ENCODE measurements around the gene MT1X.

Gene MT1X

DNA sequence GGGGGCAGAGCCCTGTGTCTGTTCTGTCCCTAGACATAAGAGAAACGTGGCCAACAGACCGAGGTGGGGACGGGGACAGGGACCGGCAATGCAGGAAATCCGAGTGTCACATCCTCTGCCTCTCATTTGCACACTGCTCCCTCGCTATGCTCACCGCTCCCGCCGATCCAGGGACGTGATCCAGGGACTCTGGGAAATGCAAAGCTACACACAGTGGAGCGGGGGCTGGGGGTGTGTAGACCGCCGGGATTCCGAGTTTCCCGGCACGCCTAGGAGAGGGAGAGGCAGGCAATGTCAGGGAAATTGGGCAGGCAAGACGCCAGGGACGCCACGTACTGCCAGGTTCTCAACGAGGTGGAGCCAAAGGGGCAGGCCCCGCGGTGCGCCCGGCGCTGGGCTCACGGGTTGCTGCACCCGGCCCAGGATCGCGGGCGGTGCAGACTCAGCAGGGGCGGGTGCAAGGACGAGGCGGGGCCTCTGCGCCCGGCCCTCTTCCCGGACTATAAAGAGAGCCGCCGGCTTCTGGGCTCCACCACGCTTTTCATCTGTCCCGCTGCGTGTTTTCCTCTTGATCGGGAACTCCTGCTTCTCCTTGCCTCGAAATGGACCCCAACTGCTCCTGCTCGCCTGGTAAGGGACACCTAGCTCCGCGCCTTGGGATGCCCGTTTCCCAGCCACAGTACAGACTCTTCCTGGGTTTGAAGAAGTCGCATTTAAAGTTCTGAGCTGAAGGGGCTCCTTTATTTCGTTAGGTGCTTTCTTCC is at the start of gene MT1X:
Gene MT1X, plus strand, starts transcription at position 532 of the 764 bp plus-strand sequence. Its CDS starts 71 bp downstream, at position 603.
- Mint-ChIP-seq H3K4me1 (peaks cover 21% of the 10 kb centered on the region), H3K36me3 (peaks cover 6% of the 10 kb centered on the region), H3K4me3 (peak within 1 kb of the TSS; percentile 97), H3K9me3 (no peaks in the 10 kb centered on the region), H3K27ac (peak within 1 kb of the TSS; percentile 94), H3K27me3 (no peaks in the 10 kb centered on the region)

DNA sequence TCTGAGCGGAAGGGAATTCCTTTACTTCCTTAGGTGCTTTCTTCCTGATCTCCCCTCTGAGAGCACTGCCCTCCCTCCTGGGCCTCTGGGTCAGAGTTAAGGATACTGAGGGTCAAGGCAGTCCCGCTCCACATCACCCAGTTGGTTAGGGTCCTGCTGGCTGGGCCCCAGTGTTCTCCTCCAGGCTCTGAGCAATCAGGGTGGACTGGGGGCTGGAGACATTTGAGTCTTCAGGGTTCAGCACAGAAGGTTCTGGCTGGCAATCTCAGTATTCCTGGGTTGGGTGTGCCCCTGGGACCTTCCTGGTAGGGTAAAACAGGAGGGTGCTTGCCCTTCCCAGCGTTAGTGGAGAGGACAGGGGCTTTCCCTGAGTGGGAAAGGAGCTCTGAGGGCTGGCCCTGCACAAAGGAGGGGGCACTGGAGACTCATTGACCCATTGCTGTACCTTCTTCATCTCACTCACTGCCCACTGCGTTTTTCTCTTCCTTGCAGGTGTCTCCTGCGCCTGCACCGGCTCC is 49.4 kb upstream of the MT1X start:
- Mint-ChIP-seq H3K9me3 (no peaks in the 10 kb centered on the region), H3K27ac (no peak overlapping the region), H3K4me1 (peaks cover 26% of the 10 kb centered on the region), H3K27me3 (peaks cover 49% of the 10 kb centered on the region), H3K4me3 (peak overlapping the region; percentile 39), H3K36me3 (no peaks in the 10 kb centered on the region)

DNA sequence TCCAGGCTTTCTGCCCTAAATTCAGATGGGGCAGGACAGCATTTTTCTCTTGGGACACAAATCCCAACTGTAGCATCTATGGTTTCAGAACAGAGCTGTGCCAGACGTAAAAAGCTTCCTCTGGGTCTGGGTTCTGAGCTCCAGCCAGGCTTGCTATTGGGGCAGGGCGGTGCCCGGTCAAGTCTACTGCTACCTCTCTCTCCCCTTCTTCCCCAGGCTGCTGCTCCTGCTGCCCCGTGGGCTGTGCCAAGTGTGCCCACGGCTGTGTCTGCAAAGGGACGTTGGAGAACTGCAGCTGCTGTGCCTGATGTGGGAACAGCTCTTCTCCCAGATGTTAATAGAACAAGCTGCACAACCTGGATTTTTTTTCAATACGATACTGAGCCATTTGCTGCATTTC is 48.7 kb upstream of the MT1X start:
- Mint-ChIP-seq H3K4me1 (peaks cover 28% of the 10 kb centered on the region), H3K27ac (no peak overlapping the region), H3K36me3 (no peaks in the 10 kb centered on the region), H3K9me3 (no peaks in the 10 kb centered on the region), H3K27me3 (peaks cover 52% of the 10 kb centered on the region), H3K4me3 (peak overlapping the region; percentile 39)

DNA sequence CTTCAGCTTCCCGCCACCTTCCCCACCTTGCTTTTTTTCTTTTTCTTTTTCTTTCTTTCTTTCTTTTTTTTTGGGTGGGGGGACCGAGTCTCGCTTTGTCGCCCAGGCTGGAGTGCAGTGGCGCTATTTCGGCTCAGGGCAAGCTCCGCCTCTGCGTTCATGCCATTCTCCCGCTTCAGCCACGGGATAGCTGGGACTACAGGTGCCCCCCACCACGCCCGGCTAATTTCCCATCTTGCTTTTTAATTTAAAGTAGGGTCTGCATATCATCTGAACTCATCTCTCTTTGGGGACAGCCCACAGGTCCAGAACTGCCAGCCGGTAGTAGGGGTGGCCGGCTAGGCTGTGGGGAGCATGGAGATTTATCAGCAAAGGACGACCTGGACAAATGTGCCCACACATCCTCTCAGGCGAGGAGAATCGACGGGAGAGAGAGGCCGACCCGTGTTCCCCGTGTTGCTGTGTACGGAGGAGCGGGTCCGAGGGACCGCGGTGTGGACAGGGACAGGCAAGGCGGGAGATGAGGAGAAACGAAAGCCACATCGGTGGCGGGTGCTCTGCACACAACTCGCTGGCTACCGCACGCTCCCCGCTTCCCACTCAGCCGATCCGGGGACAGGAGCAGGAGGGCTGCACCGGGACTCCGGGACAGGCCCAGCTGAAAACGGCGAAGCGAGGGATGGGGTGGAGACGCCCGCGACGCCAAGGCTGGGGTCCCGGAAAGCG is 47.4 kb upstream of the MT1X start:
- H3K27ac Mint-ChIP-seq: peak overlapping the region; percentile 24
- H3K27me3 Mint-ChIP-seq: peaks cover 64% of the 10 kb centered on the region

DNA sequence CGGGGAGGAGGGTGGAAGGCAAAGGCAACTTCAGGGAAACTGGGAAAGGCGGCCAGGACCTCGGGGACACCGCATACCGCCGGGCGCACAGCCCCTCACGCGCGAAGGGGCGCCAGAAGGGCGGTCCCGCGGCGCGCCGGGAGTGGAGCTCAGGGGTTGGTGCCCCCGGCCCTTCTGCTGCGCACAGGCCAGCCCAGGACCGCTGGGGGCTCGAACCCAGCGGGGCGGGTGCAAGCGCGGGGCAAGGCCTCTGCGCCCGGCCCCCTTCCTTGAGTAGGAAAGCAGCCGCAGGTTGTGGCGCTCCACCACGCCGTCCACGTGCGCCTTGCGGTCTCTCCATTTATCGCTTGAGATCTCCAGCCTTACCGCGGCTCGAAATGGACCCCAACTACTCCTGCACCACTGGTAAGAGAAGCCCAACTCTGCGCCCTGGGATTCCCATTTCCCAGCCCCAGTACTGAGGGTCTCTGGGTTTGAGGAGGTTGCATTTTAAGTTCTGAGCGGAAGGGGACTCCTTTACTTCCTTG is 46.8 kb upstream of the MT1X start:
- no peaks in the 10 kb centered on the region for H3K9me3 Mint-ChIP-seq
- peak overlapping the region; percentile 30 for H3K4me3 Mint-ChIP-seq
- H3K27me3 Mint-ChIP-seq: peaks cover 69% of the 10 kb centered on the region
- no peaks in the 10 kb centered on the region for H3K36me3 Mint-ChIP-seq
- H3K27ac Mint-ChIP-seq: no peak overlapping the region
- H3K4me1 Mint-ChIP-seq: peaks cover 28% of the 10 kb centered on the region

More for the DNA sequence above, 47.4 kb upstream of the MT1X start:
- peaks cover 28% of the 10 kb centered on the region for H3K4me1 Mint-ChIP-seq
- no peaks in the 10 kb centered on the region for H3K9me3 Mint-ChIP-seq
- no peaks in the 10 kb centered on the region for H3K36me3 Mint-ChIP-seq
- H3K4me3 Mint-ChIP-seq: peak overlapping the region; percentile 72

DNA sequence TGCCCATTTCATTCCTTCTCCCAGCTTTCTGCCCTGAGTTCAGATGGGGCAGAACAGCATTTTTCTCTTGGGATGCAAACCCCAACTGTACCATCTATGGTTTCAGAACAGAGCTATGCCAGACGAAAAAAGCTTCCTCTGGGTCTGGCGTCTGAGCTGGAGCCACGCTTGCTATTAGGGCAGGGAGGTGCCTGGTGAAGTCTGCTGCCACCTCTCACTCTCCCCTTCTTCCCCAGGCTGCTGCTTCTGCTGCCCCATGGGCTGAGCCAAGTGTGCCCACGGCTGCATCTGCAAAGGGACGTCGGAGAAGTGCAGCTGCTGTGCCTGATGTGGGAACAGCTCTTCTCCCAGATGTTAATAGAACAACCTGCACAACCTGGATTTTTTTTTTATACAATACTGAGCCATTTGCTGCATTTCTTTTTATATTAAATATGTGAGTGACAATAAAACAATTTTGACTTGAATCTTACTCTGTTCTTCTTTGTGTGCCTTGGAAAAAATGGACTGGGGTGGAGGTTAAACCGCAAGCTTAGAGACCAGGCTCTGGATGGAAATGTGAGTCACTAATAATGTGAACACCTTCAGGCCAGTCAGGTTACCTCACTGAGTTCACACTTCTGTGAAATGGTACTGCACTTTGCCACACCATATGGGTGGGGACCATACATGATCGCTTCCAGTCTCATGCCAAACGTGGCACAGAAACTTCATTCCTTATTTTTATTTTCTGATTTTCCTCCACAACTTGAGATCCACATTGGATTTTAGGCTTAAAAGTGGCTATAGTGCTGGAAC is 45.5 kb upstream of the MT1X start:
- Mint-ChIP-seq H3K27ac (no peak overlapping the region), H3K4me1 (peaks cover 23% of the 10 kb centered on the region), H3K36me3 (no peaks in the 10 kb centered on the region), H3K9me3 (no peaks in the 10 kb centered on the region), H3K4me3 (no peak overlapping the region), H3K27me3 (peaks cover 63% of the 10 kb centered on the region)

DNA sequence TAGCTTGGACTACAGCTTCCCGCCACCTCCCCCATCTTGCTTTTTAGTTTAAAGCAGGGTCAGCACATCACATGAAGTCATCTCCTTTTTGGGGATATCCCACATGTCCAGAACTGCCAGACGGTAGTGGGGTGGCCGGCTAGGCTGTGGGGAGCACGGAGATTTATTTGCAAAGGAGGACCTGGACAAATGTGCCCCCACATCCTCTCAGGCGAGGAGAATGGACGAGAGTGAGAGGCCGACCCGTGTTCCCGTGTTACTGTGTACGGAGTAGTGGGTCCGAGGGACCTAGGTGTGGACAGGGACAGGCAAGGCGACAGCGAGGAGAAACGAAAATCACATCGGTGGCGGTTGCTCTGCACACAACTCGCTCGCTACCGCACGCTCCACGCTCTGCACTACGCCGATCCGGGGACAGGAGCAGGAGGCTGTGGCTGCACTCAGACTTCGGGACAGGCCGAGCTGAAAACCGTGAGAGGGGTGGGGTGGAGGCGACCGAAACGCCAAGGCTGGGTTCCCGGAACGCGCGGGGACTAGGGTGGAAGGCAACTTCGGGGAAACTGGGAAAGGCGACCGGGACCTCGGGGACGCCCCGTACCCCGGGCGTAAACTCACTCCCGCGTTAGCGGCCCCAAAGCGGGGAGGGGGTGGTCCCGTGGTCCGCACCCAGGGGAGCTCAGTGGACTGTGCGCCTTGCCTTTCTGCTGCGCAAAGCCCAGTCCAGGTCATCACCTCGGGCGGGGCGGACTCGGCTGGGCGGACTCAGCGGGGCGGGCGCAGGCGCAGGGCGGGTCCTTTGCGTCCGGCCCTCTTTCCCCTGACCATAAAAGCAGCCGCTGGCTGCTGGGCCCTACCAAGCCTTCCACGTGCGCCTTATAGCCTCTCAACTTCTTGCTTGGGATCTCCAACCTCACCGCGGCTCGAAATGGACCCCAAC is 44.2 kb upstream of the MT1X start, which contains the start of gene MT1A:
Gene MT1A, plus strand, starts transcription at position 853 of the 937 bp plus-strand sequence. Its CDS starts 73 bp downstream, at position 926.
- H3K4me3 Mint-ChIP-seq: peak within 1 kb of the TSS; percentile 49
- H3K27ac Mint-ChIP-seq: no peak within 1 kb of the TSS
- H3K4me1 Mint-ChIP-seq: peaks cover 24% of the 10 kb centered on the region
- H3K9me3 Mint-ChIP-seq: no peaks in the 10 kb centered on the region
- peaks cover 60% of the 10 kb centered on the region for H3K27me3 Mint-ChIP-seq
- no peaks in the 10 kb centered on the region for H3K36me3 Mint-ChIP-seq

DNA sequence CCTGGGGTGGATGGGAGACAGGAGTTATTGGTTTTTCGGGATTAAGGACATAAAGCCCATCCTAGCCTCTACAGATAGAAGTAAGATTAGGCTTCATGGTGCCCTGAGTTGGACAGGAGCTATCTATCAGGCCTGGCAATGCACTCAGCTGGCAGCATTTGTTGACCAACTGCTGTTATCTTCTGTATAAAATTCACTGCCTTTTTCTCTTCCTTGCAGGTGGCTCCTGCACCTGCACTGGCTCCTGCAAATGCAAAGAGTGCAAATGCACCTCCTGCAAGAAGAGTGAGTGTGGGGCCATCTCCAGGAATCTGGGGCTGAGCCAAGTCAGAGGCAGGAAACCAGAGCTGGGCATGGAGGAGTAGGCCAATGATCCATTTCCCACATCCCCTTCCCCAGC is 43.2 kb upstream of the MT1X start:
- H3K27me3 Mint-ChIP-seq: peaks cover 52% of the 10 kb centered on the region
- no peak overlapping the region for H3K27ac Mint-ChIP-seq
- H3K36me3 Mint-ChIP-seq: no peaks in the 10 kb centered on the region
- no peak overlapping the region for H3K4me3 Mint-ChIP-seq
- no peaks in the 10 kb centered on the region for H3K9me3 Mint-ChIP-seq
- peaks cover 32% of the 10 kb centered on the region for H3K4me1 Mint-ChIP-seq

DNA sequence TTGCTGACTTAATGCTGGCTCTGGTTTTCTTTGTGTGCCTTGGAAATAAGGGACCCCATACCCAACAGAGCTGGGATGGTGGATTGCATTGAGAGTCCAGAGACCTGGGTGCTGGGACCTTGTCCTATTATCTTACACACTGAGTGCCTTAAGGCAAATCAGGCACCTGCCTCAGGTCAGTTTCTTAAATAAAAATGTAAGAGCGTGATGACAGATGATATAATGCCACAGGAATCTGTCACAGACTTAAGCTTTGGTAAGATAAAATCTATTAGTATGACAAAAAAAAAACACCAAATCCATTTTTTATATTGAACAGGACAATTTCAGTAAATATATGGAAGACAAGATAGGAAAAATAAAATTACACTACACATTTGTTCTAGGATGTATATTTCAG is 42.2 kb upstream of the MT1X start:
- Mint-ChIP-seq H3K36me3 (no peaks in the 10 kb centered on the region), H3K27me3 (peaks cover 45% of the 10 kb centered on the region)

DNA sequence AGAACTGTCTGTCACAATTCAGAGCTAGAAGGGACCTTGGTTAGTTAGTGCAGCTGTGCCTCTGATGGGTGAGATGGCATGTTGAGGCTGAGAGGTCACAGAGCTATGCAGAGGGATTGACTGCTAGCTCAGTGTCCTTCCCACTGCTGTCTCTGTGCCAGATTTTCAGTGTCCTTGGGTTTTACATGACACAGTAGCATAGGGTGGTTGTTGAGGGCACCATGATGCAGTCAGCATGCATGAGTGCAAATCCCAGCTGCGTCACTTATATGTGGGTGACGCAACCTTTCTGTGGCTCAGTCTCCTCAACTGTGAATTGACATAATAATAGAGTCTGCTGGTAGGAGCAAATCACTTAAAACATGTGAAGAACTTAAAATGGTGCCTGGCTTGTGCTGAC is 41.1 kb upstream of the MT1X start:
- Mint-ChIP-seq H3K4me3 (no peak overlapping the region), H3K4me1 (peaks cover 27% of the 10 kb centered on the region), H3K27ac (no peak overlapping the region), H3K9me3 (no peaks in the 10 kb centered on the region), H3K36me3 (no peaks in the 10 kb centered on the region), H3K27me3 (peaks cover 39% of the 10 kb centered on the region)

More for the DNA sequence above, 42.2 kb upstream of the MT1X start:
- Mint-ChIP-seq H3K4me3 (no peak overlapping the region), H3K27ac (no peak overlapping the region), H3K4me1 (peaks cover 31% of the 10 kb centered on the region), H3K9me3 (no peaks in the 10 kb centered on the region)

DNA sequence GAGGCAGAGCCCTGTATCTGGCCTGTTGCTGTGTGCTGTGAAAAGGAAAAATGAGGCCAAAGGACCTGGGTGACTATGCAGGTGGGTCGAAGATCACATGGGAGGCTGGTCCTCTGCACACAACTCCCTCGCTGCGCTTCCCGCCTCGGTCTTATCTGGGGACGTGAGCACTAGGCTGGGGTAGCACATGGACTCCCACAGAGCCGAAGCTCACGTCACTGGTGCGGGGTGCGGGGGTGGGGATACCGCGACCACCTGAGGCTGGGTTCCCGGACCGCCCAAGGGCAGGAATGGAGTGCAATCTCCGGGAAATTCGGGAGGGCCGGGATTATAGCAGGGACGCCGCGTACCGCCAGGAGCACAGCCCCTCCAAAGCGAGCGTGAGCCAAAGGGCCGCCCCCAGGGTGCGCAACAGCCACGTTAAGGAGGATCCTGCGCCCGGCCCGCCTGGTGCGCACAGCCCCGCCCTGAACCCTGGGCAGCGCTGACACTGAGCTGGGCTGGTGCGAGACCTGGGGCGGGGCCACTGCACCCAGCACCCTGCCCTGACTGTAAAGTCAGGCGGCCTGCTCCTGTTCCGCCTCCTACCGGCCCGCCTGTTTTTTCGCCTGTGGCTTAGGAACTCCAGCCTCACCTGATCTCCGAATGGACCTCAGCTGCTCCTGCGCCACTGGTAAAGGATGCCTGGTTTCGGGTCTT is 39.0 kb upstream of the MT1X start:
- Mint-ChIP-seq H3K27ac (no peak overlapping the region), H3K36me3 (no peaks in the 10 kb centered on the region), H3K4me1 (peaks cover 21% of the 10 kb centered on the region), H3K27me3 (peaks cover 24% of the 10 kb centered on the region), H3K4me3 (peak overlapping the region; percentile 78), H3K9me3 (no peaks in the 10 kb centered on the region)

DNA sequence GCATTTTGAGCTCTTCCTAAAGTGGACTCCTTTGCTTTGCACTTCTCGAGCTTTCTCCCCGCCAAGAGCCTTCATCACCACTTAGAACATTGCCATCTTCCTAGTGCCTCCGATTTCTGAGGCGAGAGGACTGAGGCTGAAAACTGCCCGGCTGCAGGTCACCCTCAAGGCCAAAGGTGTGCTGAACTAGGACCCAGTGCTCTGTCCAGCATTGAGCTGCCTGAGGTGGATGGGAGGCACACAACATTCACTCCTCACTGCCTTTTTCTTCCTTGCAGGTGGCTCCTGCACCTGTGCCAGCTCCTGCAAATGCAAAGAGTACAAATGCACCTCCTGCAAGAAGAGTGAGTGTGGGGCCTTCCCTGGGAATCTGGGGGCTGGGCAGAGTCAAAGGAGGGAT is 38.4 kb upstream of the MT1X start:
- Mint-ChIP-seq H3K27me3 (peaks cover 22% of the 10 kb centered on the region), H3K36me3 (no peaks in the 10 kb centered on the region), H3K9me3 (no peaks in the 10 kb centered on the region), H3K27ac (no peak overlapping the region), H3K4me3 (peak overlapping the region; percentile 78), H3K4me1 (peaks cover 21% of the 10 kb centered on the region)

DNA sequence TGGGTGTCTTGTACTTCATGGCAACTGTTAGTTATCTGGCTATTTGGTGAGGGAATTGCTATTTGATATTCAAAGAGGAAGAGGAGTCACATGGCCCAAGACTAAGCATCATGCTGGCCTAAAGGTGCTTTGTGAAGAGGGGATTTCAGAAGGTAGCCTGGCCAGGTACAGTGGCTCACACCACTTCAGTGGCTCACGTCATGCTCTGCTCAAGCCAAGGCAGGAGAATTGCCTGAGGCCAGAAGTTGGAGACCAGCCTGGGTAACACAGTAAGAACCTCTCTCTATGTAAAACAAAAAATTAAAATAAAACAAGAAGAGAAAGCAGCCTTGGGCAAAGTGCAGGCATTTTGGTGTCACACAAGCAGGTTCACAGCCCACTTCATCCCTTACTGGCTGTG is 37.0 kb upstream of the MT1X start:
- peaks cover 21% of the 10 kb centered on the region for H3K4me1 Mint-ChIP-seq
- H3K4me3 Mint-ChIP-seq: no peak overlapping the region
- H3K9me3 Mint-ChIP-seq: no peaks in the 10 kb centered on the region
- H3K27ac Mint-ChIP-seq: no peak overlapping the region
- H3K27me3 Mint-ChIP-seq: peaks cover 9% of the 10 kb centered on the region
- no peaks in the 10 kb centered on the region for H3K36me3 Mint-ChIP-seq

DNA sequence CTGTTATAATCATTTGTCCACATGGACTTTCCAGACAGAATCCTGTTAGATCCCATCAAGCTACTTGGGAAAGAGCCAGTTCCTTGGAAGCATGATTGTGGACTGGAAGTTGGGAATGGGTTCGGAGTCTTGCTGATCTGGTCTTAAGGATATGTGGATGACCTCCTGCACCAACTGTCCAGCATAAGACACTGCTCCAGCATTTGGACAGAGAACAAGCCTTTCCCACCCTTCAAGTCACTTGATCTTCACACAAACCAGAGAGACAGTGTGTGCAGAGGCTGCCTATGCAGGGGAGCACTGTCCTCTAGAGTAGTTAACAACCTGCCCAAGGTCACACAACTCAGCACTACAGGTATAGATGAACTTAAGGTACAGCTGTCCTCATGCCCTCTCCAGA is 36.4 kb upstream of the MT1X start:
- Mint-ChIP-seq H3K4me1 (peaks cover 21% of the 10 kb centered on the region), H3K9me3 (no peaks in the 10 kb centered on the region), H3K36me3 (no peaks in the 10 kb centered on the region), H3K4me3 (no peak overlapping the region), H3K27me3 (peaks cover 4% of the 10 kb centered on the region), H3K27ac (no peak overlapping the region)

Data from activated naive CD4-positive, alpha-beta T cell treated with anti-CD3 and anti-CD28 coated beads, Interleukin-2, amount 50 U/mL, for 24 hours (primary cell).